K562 (cell line): ENCODE measurements around the gene ITGAV. TPM values are rescaled to one million over a fixed set of nuclear protein-coding genes. Genes with fewer than 3 reads are reported as not detected.
A peak's percentile ranks its signal among the peaks of the same experiment; 100 is the strongest.

ENCODE experiments used
- BCOR ChIP-seq: fragments of 450-650 bp; IDR thresholded peaks from 2 replicates; pipeline ENCODE4 v1.6.1; 2016
- CBX8 ChIP-seq: fragments of 200-600 bp; sonication (generic); IDR thresholded peaks from 2 replicates; pipeline ENCODE4 v1.6.1; 2012; ENCODE audit warnings: borderline replicate concordance, mixed run types, low read depth, mild to moderate bottlenecking, moderate library complexity, mixed read lengths, low read length, control low read depth, inconsistent platforms; ENCODE audit not compliant: poor library complexity, severe bottlenecking; ENCODE audit errors: extremely low read depth
- CCAR2 ChIP-seq: fragments of 200-400 bp; formaldehyde crosslinking; IDR thresholded peaks from 2 replicates; pipeline ENCODE4 v1.6.1; 2017; ENCODE audit warnings: mild to moderate bottlenecking, low read depth, low read length
- GABPB1 ChIP-seq: sonication (generic); formaldehyde crosslinking; IDR thresholded peaks from 2 replicates; pipeline ENCODE4 v1.8.0; 2022; ENCODE audit warnings: mild to moderate bottlenecking, missing genetic modification reagents
- GTF2A2 ChIP-seq: IDR thresholded peaks from 2 replicates; pipeline ENCODE4 v1.6.1; 2016; ENCODE audit warnings: mild to moderate bottlenecking, missing genetic modification characterization, missing compliant biosample characterization
- HDAC2 ChIP-seq: fragments of 450-650 bp; IDR thresholded peaks from 2 replicates; pipeline ENCODE4 v1.6.1; 2016; ENCODE audit warnings: mild to moderate bottlenecking
- HDAC8 ChIP-seq: fragments of 450-650 bp; IDR thresholded peaks from 2 replicates; pipeline ENCODE4 v1.6.1; 2016; ENCODE audit warnings: mild to moderate bottlenecking, missing genetic modification characterization, moderate library complexity, missing compliant biosample characterization
- KAT7 ChIP-seq: sonication (generic); formaldehyde crosslinking; IDR thresholded peaks from 2 replicates; pipeline ENCODE4 v1.8.0; 2022; ENCODE audit warnings: missing genetic modification reagents, mild to moderate bottlenecking, borderline replicate concordance
- NFRKB ChIP-seq: fragments of 450-650 bp; IDR thresholded peaks from 2 replicates; pipeline ENCODE4 v1.6.1; 2016; ENCODE audit warnings: low read depth
- NR4A1 ChIP-seq, 2 experiments: fragments of 250-450 bp in 1 of 2; fragments of 450-650 bp in 1 of 2; sonication (Bioruptor Pico) in 1 of 2; IDR thresholded peaks; 2 replicates each; pipeline versions ENCODE4 v1.4.0 to v1.6.1; 2016 to 2020; ENCODE audit warnings: mild to moderate bottlenecking in 2 of 2, missing compliant biosample characterization in 1 of 2, missing genetic modification characterization in 1 of 2, moderate library complexity in 1 of 2
- RNF2 ChIP-seq: sonication (generic); IDR thresholded peaks from 2 replicates; pipeline ENCODE4 v1.6.1; 2016
- ZFPM2 ChIP-seq: fragments of 250-450 bp; sonication (Bioruptor Pico); IDR thresholded peaks from 2 replicates; pipeline ENCODE4 v1.5.1; 2022; ENCODE audit warnings: mild to moderate bottlenecking
- ZKSCAN1 ChIP-seq: fragments of 150-350 bp; IDR thresholded peaks from 2 replicates; pipeline ENCODE4 v1.6.1; 2016; ENCODE audit warnings: low read depth, low read length
- ZKSCAN8 ChIP-seq: fragments of 200-800 bp; sonication (Bioruptor generic); IDR thresholded peaks from 2 replicates; pipeline ENCODE4 v1.6.1; 2016; ENCODE audit warnings: missing genetic modification characterization, missing compliant biosample characterization
- ZNF3 ChIP-seq: fragments of 250-450 bp; sonication (Bioruptor Pico); IDR thresholded peaks from 2 replicates; pipeline ENCODE4 v1.5.0; 2021; ENCODE audit warnings: mild to moderate bottlenecking, moderate library complexity
- ZNF764 ChIP-seq: fragments of 250-450 bp; sonication (Bioruptor Pico); IDR thresholded peaks from 2 replicates; pipeline ENCODE4 v1.4.0; 2020; ENCODE audit warnings: low read depth, mild to moderate bottlenecking, moderate library complexity
- polyA plus RNA-seq, 8 experiments: library from polyadenylated mRNA; depleted of rRNA in 4 of 8; stranded (reverse) in 5 of 8; unstranded in 3 of 8; fragments of >200 nt; fragmentation: Nextera tagmentation in 2 of 8; fragmentation: Illumina TruSeq in 1 of 8; extraction: Ambion mirVana in 2 of 8; extraction: Trizol in 1 of 8; gene quantifications; 2 replicates each; pipeline versions ENCODE4 v1.2.1 to v1.2.3, GENCODE V29; 2011 to 2014; ENCODE audit warnings: inconsistent platforms in 1 of 8, missing spikeins in 1 of 8
- total RNA-seq, 7 experiments: library from RNA; depleted of rRNA in 6 of 7; stranded (reverse); fragments of >200 nt in 6 of 7; fragmentation: Illumina TruSeq in 2 of 7; extraction: Trizol in 2 of 7; gene quantifications; 2 replicates each; pipeline versions ENCODE4 v1.2.1 to v1.2.3, GENCODE V29; 2011 to 2021; ENCODE audit warnings: low replicate concordance in 1 of 7
- TF ChIP-seq, protein P1 (sequence below): fragments of 450-650 bp; conservative IDR thresholded peaks from 2 replicates; pipeline ENCODE4 v1.6.1; 2016; ENCODE audit warnings: missing genetic modification characterization, low read depth, mild to moderate bottlenecking, missing compliant biosample characterization, moderate library complexity
- TF ChIP-seq, protein P2 (sequence below): fragments of 450-650 bp; IDR thresholded peaks from 2 replicates; pipeline ENCODE4 v1.7.1; 2018; ENCODE audit warnings: mild to moderate bottlenecking, low read depth; ENCODE audit not compliant: partially characterized antibody
- TF ChIP-seq, protein P3 (sequence below): fragments of 200-800 bp; sonication (Bioruptor generic); IDR thresholded peaks from 2 replicates; pipeline ENCODE4 v1.6.1; 2016; ENCODE audit warnings: missing genetic modification characterization, missing compliant biosample characterization

ITGAV gene
- total and polyA plus RNA-seq, 9 of the 15 experiments (the other 6 are each of a cell fraction or from before 2014, with no cell fraction given) = 3.7 to 17.7 (median 10.7) TPM

DNA sequence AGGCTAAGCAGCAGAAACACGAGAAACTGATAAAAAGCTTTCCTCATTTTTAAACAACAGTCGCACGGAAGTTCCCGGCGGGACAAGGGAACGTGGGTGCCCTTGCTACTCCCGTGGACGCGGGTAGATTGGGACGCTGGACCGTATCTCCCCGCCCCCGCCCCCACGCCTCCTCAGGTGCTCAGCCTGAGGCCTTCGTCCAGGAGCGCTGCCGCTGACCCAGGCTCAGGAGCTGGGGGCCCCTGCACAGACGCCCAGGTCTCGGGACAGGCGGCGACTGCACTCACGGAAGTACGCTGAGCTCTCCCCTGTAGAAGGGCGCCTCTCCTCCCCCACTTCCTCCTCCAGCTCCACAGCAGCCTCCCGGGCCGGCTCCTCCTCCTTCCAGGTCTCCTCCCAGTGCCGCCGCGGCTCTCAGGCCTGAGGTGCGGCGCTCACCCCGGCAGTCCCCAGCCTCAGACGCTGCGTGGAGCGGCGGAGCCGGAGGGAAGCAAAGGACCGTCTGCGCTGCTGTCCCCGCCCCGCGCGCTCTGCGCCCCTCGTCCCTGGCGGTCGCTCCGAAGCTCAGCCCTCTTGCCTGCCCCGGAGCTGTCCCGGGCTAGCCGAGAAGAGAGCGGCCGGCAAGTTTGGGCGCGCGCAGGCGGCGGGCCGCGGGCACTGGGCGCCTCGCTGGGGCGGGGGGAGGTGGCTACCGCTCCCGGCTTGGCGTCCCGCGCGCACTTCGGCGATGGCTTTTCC is at the start of gene ITGAV (continued):
- no peak for TF ChIP-seq ZNF764 (CRISPR knock-in tag)
- 0 out of 2 replicates have a peak, but pooled peaks have one; percentile 30 for TF ChIP-seq ZKSCAN1
- peak; percentile 51; the same call in 1 of the 2 replicates for TF ChIP-seq BCOR
- TF ChIP-seq, protein P1, sequence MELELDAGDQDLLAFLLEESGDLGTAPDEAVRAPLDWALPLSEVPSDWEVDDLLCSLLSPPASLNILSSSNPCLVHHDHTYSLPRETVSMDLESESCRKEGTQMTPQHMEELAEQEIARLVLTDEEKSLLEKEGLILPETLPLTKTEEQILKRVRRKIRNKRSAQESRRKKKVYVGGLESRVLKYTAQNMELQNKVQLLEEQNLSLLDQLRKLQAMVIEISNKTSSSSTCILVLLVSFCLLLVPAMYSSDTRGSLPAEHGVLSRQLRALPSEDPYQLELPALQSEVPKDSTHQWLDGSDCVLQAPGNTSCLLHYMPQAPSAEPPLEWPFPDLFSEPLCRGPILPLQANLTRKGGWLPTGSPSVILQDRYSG = no peak; the same call in 1 of the 2 replicates
- no peak for TF ChIP-seq CBX8
- TF ChIP-seq ZFPM2 (CRISPR knock-in tag) = no peak
- peak; percentile 80 for TF ChIP-seq RNF2
- peak; percentile 80; the same call in 1 of the 2 replicates for TF ChIP-seq KAT7 (CRISPR knock-in tag)
- 0 out of 2 replicates have a peak, but pooled peaks have one; percentile 54 for TF ChIP-seq NFRKB
- TF ChIP-seq GTF2A2 = no peak
- TF ChIP-seq, protein P2, sequence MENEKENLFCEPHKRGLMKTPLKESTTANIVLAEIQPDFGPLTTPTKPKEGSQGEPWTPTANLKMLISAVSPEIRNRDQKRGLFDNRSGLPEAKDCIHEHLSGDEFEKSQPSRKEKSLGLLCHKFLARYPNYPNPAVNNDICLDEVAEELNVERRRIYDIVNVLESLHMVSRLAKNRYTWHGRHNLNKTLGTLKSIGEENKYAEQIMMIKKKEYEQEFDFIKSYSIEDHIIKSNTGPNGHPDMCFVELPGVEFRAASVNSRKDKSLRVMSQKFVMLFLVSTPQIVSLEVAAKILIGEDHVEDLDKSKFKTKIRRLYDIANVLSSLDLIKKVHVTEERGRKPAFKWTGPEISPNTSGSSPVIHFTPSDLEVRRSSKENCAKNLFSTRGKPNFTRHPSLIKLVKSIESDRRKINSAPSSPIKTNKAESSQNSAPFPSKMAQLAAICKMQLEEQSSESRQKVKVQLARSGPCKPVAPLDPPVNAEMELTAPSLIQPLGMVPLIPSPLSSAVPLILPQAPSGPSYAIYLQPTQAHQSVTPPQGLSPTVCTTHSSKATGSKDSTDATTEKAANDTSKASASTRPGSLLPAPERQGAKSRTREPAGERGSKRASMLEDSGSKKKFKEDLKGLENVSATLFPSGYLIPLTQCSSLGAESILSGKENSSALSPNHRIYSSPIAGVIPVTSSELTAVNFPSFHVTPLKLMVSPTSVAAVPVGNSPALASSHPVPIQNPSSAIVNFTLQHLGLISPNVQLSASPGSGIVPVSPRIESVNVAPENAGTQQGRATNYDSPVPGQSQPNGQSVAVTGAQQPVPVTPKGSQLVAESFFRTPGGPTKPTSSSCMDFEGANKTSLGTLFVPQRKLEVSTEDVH = peak; percentile 65
- no peak for TF ChIP-seq CCAR2
- TF ChIP-seq HDAC8 (tag) = no peak
- no peak for TF ChIP-seq ZNF3 (CRISPR knock-in tag)
- TF ChIP-seq HDAC2 = 0 out of 2 replicates have a peak, but pooled peaks have one; percentile 39
- TF ChIP-seq NR4A1 (CRISPR knock-in tag; IDR thresholded peaks at IDR 0.05) = 0 out of 2 replicates have a peak, but pooled peaks have one; percentile 34
- no peak; the same call in 1 of the 2 replicates for TF ChIP-seq NR4A1 (tag; IDR thresholded peaks at IDR 0.05)
- no peak for TF ChIP-seq ZKSCAN8 (CRISPR knock-in tag)
- TF ChIP-seq, protein P3, sequence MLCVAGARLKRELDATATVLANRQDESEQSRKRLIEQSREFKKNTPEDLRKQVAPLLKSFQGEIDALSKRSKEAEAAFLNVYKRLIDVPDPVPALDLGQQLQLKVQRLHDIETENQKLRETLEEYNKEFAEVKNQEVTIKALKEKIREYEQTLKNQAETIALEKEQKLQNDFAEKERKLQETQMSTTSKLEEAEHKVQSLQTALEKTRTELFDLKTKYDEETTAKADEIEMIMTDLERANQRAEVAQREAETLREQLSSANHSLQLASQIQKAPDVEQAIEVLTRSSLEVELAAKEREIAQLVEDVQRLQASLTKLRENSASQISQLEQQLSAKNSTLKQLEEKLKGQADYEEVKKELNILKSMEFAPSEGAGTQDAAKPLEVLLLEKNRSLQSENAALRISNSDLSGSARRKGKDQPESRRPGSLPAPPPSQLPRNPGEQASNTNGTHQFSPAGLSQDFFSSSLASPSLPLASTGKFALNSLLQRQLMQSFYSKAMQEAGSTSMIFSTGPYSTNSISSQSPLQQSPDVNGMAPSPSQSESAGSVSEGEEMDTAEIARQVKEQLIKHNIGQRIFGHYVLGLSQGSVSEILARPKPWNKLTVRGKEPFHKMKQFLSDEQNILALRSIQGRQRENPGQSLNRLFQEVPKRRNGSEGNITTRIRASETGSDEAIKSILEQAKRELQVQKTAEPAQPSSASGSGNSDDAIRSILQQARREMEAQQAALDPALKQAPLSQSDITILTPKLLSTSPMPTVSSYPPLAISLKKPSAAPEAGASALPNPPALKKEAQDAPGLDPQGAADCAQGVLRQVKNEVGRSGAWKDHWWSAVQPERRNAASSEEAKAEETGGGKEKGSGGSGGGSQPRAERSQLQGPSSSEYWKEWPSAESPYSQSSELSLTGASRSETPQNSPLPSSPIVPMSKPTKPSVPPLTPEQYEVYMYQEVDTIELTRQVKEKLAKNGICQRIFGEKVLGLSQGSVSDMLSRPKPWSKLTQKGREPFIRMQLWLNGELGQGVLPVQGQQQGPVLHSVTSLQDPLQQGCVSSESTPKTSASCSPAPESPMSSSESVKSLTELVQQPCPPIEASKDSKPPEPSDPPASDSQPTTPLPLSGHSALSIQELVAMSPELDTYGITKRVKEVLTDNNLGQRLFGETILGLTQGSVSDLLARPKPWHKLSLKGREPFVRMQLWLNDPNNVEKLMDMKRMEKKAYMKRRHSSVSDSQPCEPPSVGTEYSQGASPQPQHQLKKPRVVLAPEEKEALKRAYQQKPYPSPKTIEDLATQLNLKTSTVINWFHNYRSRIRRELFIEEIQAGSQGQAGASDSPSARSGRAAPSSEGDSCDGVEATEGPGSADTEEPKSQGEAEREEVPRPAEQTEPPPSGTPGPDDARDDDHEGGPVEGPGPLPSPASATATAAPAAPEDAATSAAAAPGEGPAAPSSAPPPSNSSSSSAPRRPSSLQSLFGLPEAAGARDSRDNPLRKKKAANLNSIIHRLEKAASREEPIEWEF = no peak
- TF ChIP-seq GABPB1 = peak; percentile 80
